ENCODE measurements around the gene VAT1L.
A peak's percentile ranks its signal among the peaks of the same experiment; 100 is the strongest.

VAT1L gene

GRCh38 chr16:77916111-77916510, 127.7 kb downstream of the VAT1L start:
- H3K4me3 ChIP-seq (ENCODE audit: insufficient read depth in 1 of 2, low read depth in 1 of 2, low read length in 2 of 2) = no peak overlapping the region
- H4K8ac ChIP-seq (ENCODE audit: low read length) = no peak overlapping the region
- H2BK120ac ChIP-seq (ENCODE audit: low read depth, low read length) = no peak overlapping the region
- H2BK12ac ChIP-seq (ENCODE audit: low read length in 2 of 2) = peak overlapping the region in 1 of 2 experiments; percentile 68
- peak overlapping the region in 1 of 2 experiments; percentile 74 for H3K14ac ChIP-seq (ENCODE audit: low read length in 2 of 2)
- no peak overlapping the region for H2AK5ac ChIP-seq (ENCODE audit: low read length, severe bottlenecking)
- H3K18ac ChIP-seq (ENCODE audit: low read depth in 1 of 2, low read length in 2 of 2) = peak overlapping the region; percentile 4 to 69
- H2AFZ ChIP-seq (ENCODE audit: low read depth, low read length) = no peak overlapping the region
- H4K91ac ChIP-seq (ENCODE audit: low read length) = no peak overlapping the region
- no peaks in the 10 kb centered on the region for H3K79me1 ChIP-seq (replicated peaks; ENCODE audit: low read length, poor library complexity, severe bottlenecking)
- no peak overlapping the region for H2BK5ac ChIP-seq (ENCODE audit: low read depth, low read length, poor library complexity, severe bottlenecking)
- H3K23ac ChIP-seq (ENCODE audit: low read length in 2 of 2) = no peak overlapping the region
- H3K27me3 ChIP-seq (ENCODE audit: control insufficient read depth in 1 of 2, insufficient read depth in 1 of 2, low read length in 2 of 2) = peaks cover 0 to 8% of the 10 kb centered on the region in 2 experiments
- no peak overlapping the region for H3K9ac ChIP-seq (ENCODE audit: low read length)
- no peaks in the 10 kb centered on the region for H3K36me3 ChIP-seq (ENCODE audit: control insufficient read depth in 1 of 2, insufficient read depth in 2 of 2, low read depth in 1 of 2, low read length in 2 of 2)
- H3K4ac ChIP-seq (ENCODE audit: low read depth in 1 of 2, low read length in 2 of 2) = no peak overlapping the region
- no peak overlapping the region for H3K27ac ChIP-seq (ENCODE audit: low read length, poor library complexity, severe bottlenecking)
- H2BK15ac ChIP-seq (ENCODE audit: low read depth, poor library complexity, severe bottlenecking) = peak overlapping the region; percentile 21
- H3K9me3 ChIP-seq (ENCODE audit: control insufficient read depth, low read length) = no peaks in the 10 kb centered on the region
- H3K4me2 ChIP-seq (ENCODE audit: low read length, poor library complexity, severe bottlenecking) = no peak overlapping the region
- no peak for DNase-seq
- 94% methylated on average over 8 of the region's 9 CpGs for WGBS
- H3K4me1 ChIP-seq (ENCODE audit: control insufficient read depth, insufficient read depth, low read depth, low read length) = no peaks in the 10 kb centered on the region

- Histone ChIP-seq H3K27ac (ENCODE audit: low read length, poor library complexity, severe bottlenecking) (no peak overlapping the region), H3K4me3 (ENCODE audit: insufficient read depth in 1 of 2, low read depth in 1 of 2, low read length in 2 of 2) (no peak overlapping the region), H3K4me1 (ENCODE audit: control insufficient read depth, insufficient read depth, low read depth, low read length) (no peaks in the 10 kb centered on the region), H2BK120ac (ENCODE audit: low read depth, low read length) (peak overlapping the region; percentile 27), H4K8ac (ENCODE audit: low read length) (peak overlapping the region; percentile 77), H3K18ac (ENCODE audit: low read depth in 1 of 2, low read length in 2 of 2) (peak overlapping the region in 1 of 2 experiments; percentile 77), H2BK12ac (ENCODE audit: low read length in 2 of 2) (peak overlapping the region; percentile 71 to 83), H2BK15ac (ENCODE audit: low read depth, poor library complexity, severe bottlenecking) (no peak overlapping the region), H3K79me1 (replicated peaks; ENCODE audit: low read length, poor library complexity, severe bottlenecking) (no peaks in the 10 kb centered on the region), H2BK5ac (ENCODE audit: low read depth, low read length, poor library complexity, severe bottlenecking) (no peak overlapping the region), H3K27me3 (ENCODE audit: control insufficient read depth in 1 of 2, insufficient read depth in 1 of 2, low read length in 2 of 2) (peaks cover 0 to 14% of the 10 kb centered on the region in 2 experiments), H3K4me2 (ENCODE audit: low read length, poor library complexity, severe bottlenecking) (no peak overlapping the region), H3K9me3 (ENCODE audit: control insufficient read depth, low read length) (no peaks in the 10 kb centered on the region), H2AK5ac (ENCODE audit: low read length, severe bottlenecking) (no peak overlapping the region), H3K4ac (ENCODE audit: low read depth in 1 of 2, low read length in 2 of 2) (peak overlapping the region in 1 of 2 experiments; percentile 82), H2AFZ (ENCODE audit: low read depth, low read length) (no peak overlapping the region), H3K23ac (ENCODE audit: low read length in 2 of 2) (no peak overlapping the region), H3K36me3 (ENCODE audit: control insufficient read depth in 1 of 2, insufficient read depth in 2 of 2, low read depth in 1 of 2, low read length in 2 of 2) (no peaks in the 10 kb centered on the region), H3K14ac (ENCODE audit: low read length in 2 of 2) (no peak overlapping the region), H3K9ac (ENCODE audit: low read length) (no peak overlapping the region), H4K91ac (ENCODE audit: low read length) (peak overlapping the region; percentile 82)
- DNase-seq = no peak
- 82% methylated on average over 2 of the region's 3 CpGs for WGBS
Observed at GRCh38 chr16:77917971-77918370, 129.6 kb downstream of the VAT1L start.

- Histone ChIP-seq H3K4me1 (ENCODE audit: control insufficient read depth, insufficient read depth, low read depth, low read length) (no peaks in the 10 kb centered on the region), H3K9me3 (ENCODE audit: control insufficient read depth, low read length) (no peaks in the 10 kb centered on the region), H3K18ac (ENCODE audit: low read depth in 1 of 2, low read length in 2 of 2) (peak overlapping the region; percentile 91 to 92), H3K36me3 (ENCODE audit: control insufficient read depth in 1 of 2, insufficient read depth in 2 of 2, low read depth in 1 of 2, low read length in 2 of 2) (no peaks in the 10 kb centered on the region), H3K4ac (ENCODE audit: low read depth in 1 of 2, low read length in 2 of 2) (peak overlapping the region in 1 of 2 experiments; percentile 43), H3K27me3 (ENCODE audit: control insufficient read depth in 1 of 2, insufficient read depth in 1 of 2, low read length in 2 of 2) (peaks cover 0 to 14% of the 10 kb centered on the region in 2 experiments), H2BK120ac (ENCODE audit: low read depth, low read length) (no peak overlapping the region), H3K79me1 (replicated peaks; ENCODE audit: low read length, poor library complexity, severe bottlenecking) (no peaks in the 10 kb centered on the region), H3K27ac (ENCODE audit: low read length, poor library complexity, severe bottlenecking) (no peak overlapping the region), H2BK15ac (ENCODE audit: low read depth, poor library complexity, severe bottlenecking) (no peak overlapping the region), H3K4me3 (ENCODE audit: insufficient read depth in 1 of 2, low read depth in 1 of 2, low read length in 2 of 2) (no peak overlapping the region), H4K8ac (ENCODE audit: low read length) (no peak overlapping the region), H3K14ac (ENCODE audit: low read length in 2 of 2) (no peak overlapping the region), H3K4me2 (ENCODE audit: low read length, poor library complexity, severe bottlenecking) (no peak overlapping the region), H3K23ac (ENCODE audit: low read length in 2 of 2) (no peak overlapping the region), H3K9ac (ENCODE audit: low read length) (no peak overlapping the region), H2BK5ac (ENCODE audit: low read depth, low read length, poor library complexity, severe bottlenecking) (no peak overlapping the region), H2BK12ac (ENCODE audit: low read length in 2 of 2) (peak overlapping the region; percentile 40 to 81), H2AFZ (ENCODE audit: low read depth, low read length) (no peak overlapping the region), H4K91ac (ENCODE audit: low read length) (no peak overlapping the region), H2AK5ac (ENCODE audit: low read length, severe bottlenecking) (no peak overlapping the region)
- peak; percentile 85 for DNase-seq
- WGBS = 35% methylated on average over 6 of the region's 8 CpGs
Observed at GRCh38 chr16:77918809-77919707, 130.7 kb downstream of the VAT1L start.

DNA sequence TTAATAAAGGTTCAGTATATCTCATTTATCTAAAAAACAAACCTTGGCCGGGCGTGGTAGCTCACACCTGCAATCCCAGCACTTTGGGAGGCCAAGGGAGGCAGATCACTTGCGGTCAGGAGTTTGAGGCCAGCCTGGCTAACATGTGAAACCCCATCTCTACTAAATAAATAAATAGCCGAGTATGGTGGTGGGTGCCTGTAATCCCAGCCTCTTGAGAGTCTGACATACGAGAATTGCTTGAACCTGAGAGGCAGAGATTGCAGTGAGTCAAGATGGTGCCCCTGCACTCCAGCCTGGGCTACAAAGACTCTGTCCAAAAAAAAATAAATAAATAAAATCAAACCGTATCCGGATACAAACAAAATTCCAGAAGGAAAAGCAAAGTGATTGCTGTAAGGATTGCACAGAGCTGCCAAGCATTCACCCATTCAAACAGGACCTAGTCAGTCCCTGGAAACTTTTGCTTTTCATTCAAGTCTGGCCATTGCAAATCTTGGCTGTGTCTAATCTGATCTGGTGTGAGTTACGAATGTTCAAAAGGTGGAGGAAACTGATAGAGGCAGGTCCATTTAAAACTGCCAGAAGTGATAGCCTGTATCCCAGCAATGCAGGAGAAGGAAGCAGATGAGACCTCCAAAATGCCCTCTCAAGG, 131.5 kb downstream of the VAT1L start:
- H4K91ac ChIP-seq (ENCODE audit: low read length) = no peak overlapping the region
- H3K14ac ChIP-seq (ENCODE audit: low read length in 2 of 2) = no peak overlapping the region
- DNase-seq = peak; percentile 33
- no peak overlapping the region for H3K4me3 ChIP-seq (ENCODE audit: insufficient read depth in 1 of 2, low read depth in 1 of 2, low read length in 2 of 2)
- no peaks in the 10 kb centered on the region for H3K36me3 ChIP-seq (ENCODE audit: control insufficient read depth in 1 of 2, insufficient read depth in 2 of 2, low read depth in 1 of 2, low read length in 2 of 2)
- H3K79me1 ChIP-seq (replicated peaks; ENCODE audit: low read length, poor library complexity, severe bottlenecking) = no peaks in the 10 kb centered on the region
- H3K4ac ChIP-seq (ENCODE audit: low read depth in 1 of 2, low read length in 2 of 2) = peak overlapping the region in 1 of 2 experiments; percentile 57
- H3K4me2 ChIP-seq (ENCODE audit: low read length, poor library complexity, severe bottlenecking) = no peak overlapping the region
- H2BK12ac ChIP-seq (ENCODE audit: low read length in 2 of 2) = peak overlapping the region in 1 of 2 experiments; percentile 3
- peak overlapping the region; percentile 50 for H2BK120ac ChIP-seq (ENCODE audit: low read depth, low read length)
- H2BK5ac ChIP-seq (ENCODE audit: low read depth, low read length, poor library complexity, severe bottlenecking) = no peak overlapping the region
- peaks cover 0 to 14% of the 10 kb centered on the region in 2 experiments for H3K27me3 ChIP-seq (ENCODE audit: control insufficient read depth in 1 of 2, insufficient read depth in 1 of 2, low read length in 2 of 2)
- no peaks in the 10 kb centered on the region for H3K9me3 ChIP-seq (ENCODE audit: control insufficient read depth, low read length)
- H3K27ac ChIP-seq (ENCODE audit: low read length, poor library complexity, severe bottlenecking) = no peak overlapping the region
- no peaks in the 10 kb centered on the region for H3K4me1 ChIP-seq (ENCODE audit: control insufficient read depth, insufficient read depth, low read depth, low read length)
- no peak overlapping the region for H4K8ac ChIP-seq (ENCODE audit: low read length)
- WGBS = 73% methylated on average over 8 of the region's 8 CpGs
- H3K18ac ChIP-seq (ENCODE audit: low read depth in 1 of 2, low read length in 2 of 2) = peak overlapping the region in 1 of 2 experiments; percentile 76
- H2BK15ac ChIP-seq (ENCODE audit: low read depth, poor library complexity, severe bottlenecking) = no peak overlapping the region
- no peak overlapping the region for H2AK5ac ChIP-seq (ENCODE audit: low read length, severe bottlenecking)
- no peak overlapping the region for H3K23ac ChIP-seq (ENCODE audit: low read length in 2 of 2)
- no peak overlapping the region for H2AFZ ChIP-seq (ENCODE audit: low read depth, low read length)
- H3K9ac ChIP-seq (ENCODE audit: low read length) = no peak overlapping the region

Measured in mesenchymal stem cell (in vitro differentiated cells and primary cell).